Measurements from ENCODE around the gene LYSMD1. TPM values are rescaled to one million over a fixed set of nuclear protein-coding genes. Genes with fewer than 3 reads are reported as not detected.

LYSMD1 gene
- total and polyA plus RNA-seq, 2 donors (not counting 1 experiment from before 2014, with no cell fraction given): 4.6 to 9.7 TPM

- Histone ChIP-seq H3K79me2 (ENCODE audit: control insufficient read depth, insufficient read depth, low read length) (no peaks in the 10 kb centered on the region), H3K36me3 (ENCODE audit: control insufficient read depth, insufficient read depth, low read length) (no peaks in the 10 kb centered on the region), H3K4me2 (ENCODE audit: extremely low read depth, insufficient read depth, low read length) (no peak overlapping the region), H4K20me1 (ENCODE audit: control insufficient read depth, extremely low read depth, insufficient read depth, low read length) (no peaks in the 10 kb centered on the region), H2AFZ (ENCODE audit: low read length) (no peak overlapping the region), H3K4me3 (replicated peaks in 1 of 4; ENCODE audit: control extremely low read depth in 1 of 4, insufficient read depth in 1 of 4, low read depth in 3 of 4, low read length in 4 of 4) (no peak overlapping the region), H3K4me1 (ENCODE audit: control insufficient read depth, extremely low read depth, insufficient read depth, low read length) (peaks cover 6% of the 10 kb centered on the region), H3K27ac (ENCODE audit: insufficient read depth, low read length) (no peak overlapping the region), H3K9me3 (ENCODE audit: control insufficient read depth, insufficient read depth, low read depth, low read length) (no peaks in the 10 kb centered on the region), H3K27me3 (ENCODE audit: control insufficient read depth, insufficient read depth, low read length) (no peaks in the 10 kb centered on the region), H3K9ac (ENCODE audit: insufficient read depth, low read length) (no peak overlapping the region)
- DNase-seq (ENCODE audit: low read depth in 2 of 2): no peak
- TF ChIP-seq EZH2 (IDR thresholded peaks at IDR 0.05; ENCODE audit: low read length, missing control alignments): no peak
Observed at GRCh38 chr1:151134396-151134795, 31.3 kb downstream of the LYSMD1 start.

- peaks cover 6% of the 10 kb centered on the region for H3K4me1 ChIP-seq (ENCODE audit: control insufficient read depth, extremely low read depth, insufficient read depth, low read length)
- TF ChIP-seq EZH2 (IDR thresholded peaks at IDR 0.05; ENCODE audit: low read length, missing control alignments) (no peak), CTCF (conservative IDR thresholded peaks at IDR 0.05 in 1 of 2, IDR thresholded peaks at IDR 0.05 in 1 of 2; ENCODE audit: low read depth in 1 of 2, low read length in 2 of 2) (no peak)
- H3K36me3 ChIP-seq (ENCODE audit: control insufficient read depth, insufficient read depth, low read length): no peaks in the 10 kb centered on the region
- H3K4me3 ChIP-seq (replicated peaks in 1 of 4; ENCODE audit: control extremely low read depth in 1 of 4, insufficient read depth in 1 of 4, low read depth in 3 of 4, low read length in 4 of 4): no peak overlapping the region
- no peaks in the 10 kb centered on the region for H3K79me2 ChIP-seq (ENCODE audit: control insufficient read depth, insufficient read depth, low read length)
- no peak overlapping the region for H3K9ac ChIP-seq (ENCODE audit: insufficient read depth, low read length)
- no peak overlapping the region for H3K4me2 ChIP-seq (ENCODE audit: extremely low read depth, insufficient read depth, low read length)
- H3K27ac ChIP-seq (ENCODE audit: insufficient read depth, low read length): no peak overlapping the region
- no peak overlapping the region for H2AFZ ChIP-seq (ENCODE audit: low read length)
- H4K20me1 ChIP-seq (ENCODE audit: control insufficient read depth, extremely low read depth, insufficient read depth, low read length): no peaks in the 10 kb centered on the region
- no peaks in the 10 kb centered on the region for H3K27me3 ChIP-seq (ENCODE audit: control insufficient read depth, insufficient read depth, low read length)
- no peaks in the 10 kb centered on the region for H3K9me3 ChIP-seq (ENCODE audit: control insufficient read depth, insufficient read depth, low read depth, low read length)
- no peak for DNase-seq (ENCODE audit: low read depth in 2 of 2)
Observed at GRCh38 chr1:151133018-151133806, 32.5 kb downstream of the LYSMD1 start.

DNA sequence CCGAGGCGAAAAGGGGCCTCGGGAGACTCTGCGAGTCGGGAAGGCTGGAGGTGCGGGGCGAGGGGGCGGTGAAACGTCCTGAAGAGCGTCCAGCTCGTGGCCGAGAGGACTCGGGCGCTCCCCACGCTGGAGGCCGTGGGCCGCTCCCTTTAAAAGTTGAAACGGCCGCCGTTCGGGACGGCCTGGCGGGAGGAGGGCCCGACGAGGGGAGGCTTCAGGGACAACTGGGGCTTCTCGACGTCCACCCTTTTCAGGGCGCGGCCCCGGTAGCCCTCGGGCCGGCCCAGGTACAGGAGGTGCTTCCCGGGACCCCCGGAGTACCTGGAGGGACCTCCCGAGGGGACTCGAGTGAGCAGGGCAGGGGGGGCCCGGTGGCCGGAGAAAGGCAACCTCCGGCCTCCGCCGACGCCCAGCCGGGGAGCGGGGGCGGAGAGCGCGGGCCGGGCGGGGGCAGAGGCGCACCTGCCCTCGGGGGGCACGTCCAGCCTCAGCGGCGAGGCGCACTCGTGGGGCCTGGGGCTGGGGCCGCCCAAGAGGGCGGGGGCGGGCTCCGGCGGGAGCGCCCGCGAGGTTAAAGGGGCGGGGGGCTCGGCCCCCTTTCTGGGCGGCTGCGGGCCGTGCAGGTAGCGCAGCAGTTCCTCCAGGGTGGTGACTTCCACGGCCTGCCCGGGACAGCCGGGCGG lies 33.2 kb downstream of the LYSMD1 start:
- TF ChIP-seq EZH2 (IDR thresholded peaks at IDR 0.05; ENCODE audit: low read length, missing control alignments) (no peak), CTCF (conservative IDR thresholded peaks at IDR 0.05 in 1 of 2, IDR thresholded peaks at IDR 0.05 in 1 of 2; ENCODE audit: low read depth in 1 of 2, low read length in 2 of 2) (no peak)
- Histone ChIP-seq H3K4me2 (ENCODE audit: extremely low read depth, insufficient read depth, low read length) (no peak overlapping the region), H3K4me1 (ENCODE audit: control insufficient read depth, extremely low read depth, insufficient read depth, low read length) (peaks cover 6% of the 10 kb centered on the region), H3K36me3 (ENCODE audit: control insufficient read depth, insufficient read depth, low read length) (no peaks in the 10 kb centered on the region), H4K20me1 (ENCODE audit: control insufficient read depth, extremely low read depth, insufficient read depth, low read length) (no peaks in the 10 kb centered on the region), H3K9me3 (ENCODE audit: control insufficient read depth, insufficient read depth, low read depth, low read length) (no peaks in the 10 kb centered on the region), H2AFZ (ENCODE audit: low read length) (no peak overlapping the region), H3K9ac (ENCODE audit: insufficient read depth, low read length) (no peak overlapping the region), H3K27me3 (ENCODE audit: control insufficient read depth, insufficient read depth, low read length) (no peaks in the 10 kb centered on the region), H3K27ac (ENCODE audit: insufficient read depth, low read length) (no peak overlapping the region), H3K79me2 (ENCODE audit: control insufficient read depth, insufficient read depth, low read length) (no peaks in the 10 kb centered on the region), H3K4me3 (replicated peaks in 1 of 4; ENCODE audit: control extremely low read depth in 1 of 4, insufficient read depth in 1 of 4, low read depth in 3 of 4, low read length in 4 of 4) (no peak overlapping the region)
- no peak for DNase-seq (ENCODE audit: low read depth in 2 of 2)

Data from fibroblast of lung (primary cell).